Uterus (tissue), 4 donors: ENCODE data around the gene TRIM28. TPM values are rescaled to one million over a fixed set of nuclear protein-coding genes. Genes with fewer than 3 reads are reported as not detected.

ENCODE experiments used
- DNase-seq, 2 donors: peaks; one replicate each; pipeline ENCODE4 v3.0.0-alpha.2; 2019 to 2020
- H3K27ac ChIP-seq, 2 donors: fragments of 200-600 bp; sonication (generic); 1 replicate in 1 of 2; 2 replicates in 1 of 2; pipeline ENCODE4 v1.5.1; 2016 to 2018
- H3K27me3 ChIP-seq, 2 donors: fragments of 200-600 bp; sonication (generic); one replicate each; pipeline ENCODE4 v1.5.1; 2018 to 2019; ENCODE audit warnings: control low read depth in 1 of 2
- H3K36me3 ChIP-seq, 2 donors: fragments of 200-600 bp; sonication (generic); one replicate each; pipeline ENCODE4 v1.5.1; 2019; ENCODE audit warnings: control low read depth in 1 of 2
- H3K4me1 ChIP-seq, 2 donors: fragments of 200-600 bp; sonication (generic); one replicate each; pipeline ENCODE4 v1.5.1; 2018 to 2019; ENCODE audit warnings: control low read depth in 1 of 2
- H3K4me3 ChIP-seq, 2 donors: fragments of 200-600 bp; sonication (generic); 1 replicate in 1 of 2; 2 replicates in 1 of 2; pipeline ENCODE4 v1.5.1; 2018 to 2019; ENCODE audit warnings: mild to moderate bottlenecking in 1 of 2
- H3K9me3 ChIP-seq, 2 donors: fragments of 200-600 bp; sonication (generic); one replicate each; pipeline ENCODE4 v1.5.1; 2019; ENCODE audit warnings: control low read depth in 1 of 2
- CTCF ChIP-seq, 4 experiments: fragments of 200-600 bp in 2 of 4; fragments of 450-650 bp in 2 of 4; sonication (generic) in 2 of 4; IDR thresholded peaks; one replicate each; pipeline ENCODE4 v1.5.1; 2016 to 2019; ENCODE audit warnings: antibody characterized with exemption in 4 of 4, mild to moderate bottlenecking in 2 of 4, moderate library complexity in 1 of 4
- POLR2A ChIP-seq, 2 donors: fragments of 450-650 bp; IDR thresholded peaks; one replicate each; pipeline ENCODE4 v1.6.1; 2016; ENCODE audit warnings: antibody characterized with exemption in 2 of 2, mild to moderate bottlenecking in 1 of 2, moderate library complexity in 1 of 2
- intact Hi-C: fragments of 100-400 bp; cut with DNase I; formaldehyde crosslinking; loops from one replicate; pipeline ENCODE4 v1.15.1; 2023; ENCODE audit warnings: low total_unique reads
- total RNA-seq, 4 donors: library from RNA; depleted of rRNA in 3 of 4; stranded (reverse); fragments of >200 nt in 3 of 4; gene quantifications; one replicate each; pipeline versions ENCODE4 v1.1.0 to v1.2.4, GENCODE V29; 2014 to 2023
- donor health status: DM: yes; HTN: yes; CAD: no.

TRIM28 gene
- total RNA-seq, 4 donors from 2014 or later: 192 to 322 (median 280) TPM

- Histone ChIP-seq H3K27me3 (no peaks in the 10 kb centered on the region), H3K9me3 (no peaks in the 10 kb centered on the region), H3K4me3 (no peak overlapping the region), H3K4me1 (peaks cover 17 to 22% of the 10 kb centered on the region in 2 donors), H3K27ac (no peak overlapping the region), H3K36me3 (no peaks in the 10 kb centered on the region)
- DNase-seq: no peak
- intact Hi-C loops: no loop called here
- no peak for TF ChIP-seq POLR2A (IDR thresholded peaks at IDR 0.05)
These were observed 5.2 kb downstream of the TRIM28 start for GRCh38 chr19:58548859-58549663.

DNA sequence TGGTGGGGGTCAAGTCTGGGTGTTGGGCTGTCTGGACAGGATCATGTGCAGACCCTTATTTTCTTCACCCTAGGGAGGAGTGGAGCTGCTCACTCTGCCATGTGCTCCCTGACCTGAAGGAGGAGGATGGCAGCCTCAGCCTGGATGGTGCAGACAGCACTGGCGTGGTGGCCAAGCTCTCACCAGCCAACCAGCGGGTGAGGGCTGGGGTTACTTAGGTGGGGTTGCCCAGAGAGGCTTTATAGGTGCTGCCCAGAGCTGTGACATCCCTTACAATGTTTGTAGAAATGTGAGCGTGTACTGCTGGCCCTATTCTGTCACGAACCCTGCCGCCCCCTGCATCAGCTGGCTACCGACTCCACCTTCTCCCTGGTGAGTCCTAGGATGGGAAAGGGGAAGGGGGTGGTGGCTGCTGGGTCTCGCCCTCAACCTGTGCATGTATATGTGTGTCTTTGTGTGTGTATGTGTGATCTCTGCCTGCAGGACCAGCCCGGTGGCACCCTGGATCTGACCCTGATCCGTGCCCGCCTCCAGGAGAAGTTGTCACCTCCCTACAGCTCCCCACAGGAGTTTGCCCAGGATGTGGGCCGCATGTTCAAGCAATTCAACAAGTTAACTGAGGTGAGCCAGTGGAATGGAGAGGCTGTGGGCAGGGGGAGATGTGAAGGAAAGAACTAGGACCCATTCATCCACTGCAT lies 5.9 kb downstream of the TRIM28 start:
- TF ChIP-seq CTCF (IDR thresholded peaks at IDR 0.05): no peak
- TF ChIP-seq POLR2A (IDR thresholded peaks at IDR 0.05): no peak
- Histone ChIP-seq H3K27ac (no peak overlapping the region), H3K4me3 (no peak overlapping the region), H3K4me1 (peaks cover 18 to 22% of the 10 kb centered on the region in 2 donors), H3K9me3 (no peaks in the 10 kb centered on the region), H3K27me3 (no peaks in the 10 kb centered on the region), H3K36me3 (no peaks in the 10 kb centered on the region)
- DNase-seq: no peak
- intact Hi-C loops: no loop called here

- H3K9me3 ChIP-seq: no peaks in the 10 kb centered on the region
- no peak for DNase-seq
- no peak overlapping the region for H3K27ac ChIP-seq
- H3K36me3 ChIP-seq: no peaks in the 10 kb centered on the region
- no peaks in the 10 kb centered on the region for H3K27me3 ChIP-seq
- H3K4me1 ChIP-seq: peaks cover 18 to 21% of the 10 kb centered on the region in 2 donors
- TF ChIP-seq CTCF (IDR thresholded peaks at IDR 0.05) (no peak), POLR2A (IDR thresholded peaks at IDR 0.05) (no peak)
- no peak overlapping the region for H3K4me3 ChIP-seq
- intact Hi-C loops: no loop called here
These were observed 6.7 kb downstream of the TRIM28 start for GRCh38 chr19:58550362-58551122.

DNA sequence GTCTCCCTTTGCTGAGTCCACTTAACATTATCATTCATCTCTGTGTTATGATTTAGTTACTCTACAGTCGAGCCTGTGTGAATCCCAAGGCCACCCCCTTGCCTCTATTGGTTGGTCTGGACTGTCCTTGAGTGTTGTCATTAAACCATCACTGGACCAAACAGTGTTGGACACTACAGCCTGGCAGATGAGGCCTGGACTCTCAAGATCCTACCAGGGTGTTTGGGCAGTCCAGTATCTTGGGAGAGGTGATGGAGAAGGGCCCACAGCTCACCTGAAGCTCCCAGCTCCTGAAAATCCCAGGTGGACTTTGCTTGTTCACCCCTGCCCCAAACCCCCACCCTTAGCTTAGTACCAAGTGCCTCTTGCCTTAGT lies 7.2 kb downstream of the TRIM28 start:
- no peaks in the 10 kb centered on the region for H3K27me3 ChIP-seq
- intact Hi-C loops: no loop called here
- H3K9me3 ChIP-seq: no peaks in the 10 kb centered on the region
- H3K4me3 ChIP-seq: no peak overlapping the region
- DNase-seq: no peak
- H3K27ac ChIP-seq: no peak overlapping the region
- H3K4me1 ChIP-seq: peaks cover 14 to 15% of the 10 kb centered on the region in 2 donors
- H3K36me3 ChIP-seq: no peaks in the 10 kb centered on the region
- TF ChIP-seq POLR2A (IDR thresholded peaks at IDR 0.05): no peak
- no peak for TF ChIP-seq CTCF (IDR thresholded peaks at IDR 0.05)

DNA sequence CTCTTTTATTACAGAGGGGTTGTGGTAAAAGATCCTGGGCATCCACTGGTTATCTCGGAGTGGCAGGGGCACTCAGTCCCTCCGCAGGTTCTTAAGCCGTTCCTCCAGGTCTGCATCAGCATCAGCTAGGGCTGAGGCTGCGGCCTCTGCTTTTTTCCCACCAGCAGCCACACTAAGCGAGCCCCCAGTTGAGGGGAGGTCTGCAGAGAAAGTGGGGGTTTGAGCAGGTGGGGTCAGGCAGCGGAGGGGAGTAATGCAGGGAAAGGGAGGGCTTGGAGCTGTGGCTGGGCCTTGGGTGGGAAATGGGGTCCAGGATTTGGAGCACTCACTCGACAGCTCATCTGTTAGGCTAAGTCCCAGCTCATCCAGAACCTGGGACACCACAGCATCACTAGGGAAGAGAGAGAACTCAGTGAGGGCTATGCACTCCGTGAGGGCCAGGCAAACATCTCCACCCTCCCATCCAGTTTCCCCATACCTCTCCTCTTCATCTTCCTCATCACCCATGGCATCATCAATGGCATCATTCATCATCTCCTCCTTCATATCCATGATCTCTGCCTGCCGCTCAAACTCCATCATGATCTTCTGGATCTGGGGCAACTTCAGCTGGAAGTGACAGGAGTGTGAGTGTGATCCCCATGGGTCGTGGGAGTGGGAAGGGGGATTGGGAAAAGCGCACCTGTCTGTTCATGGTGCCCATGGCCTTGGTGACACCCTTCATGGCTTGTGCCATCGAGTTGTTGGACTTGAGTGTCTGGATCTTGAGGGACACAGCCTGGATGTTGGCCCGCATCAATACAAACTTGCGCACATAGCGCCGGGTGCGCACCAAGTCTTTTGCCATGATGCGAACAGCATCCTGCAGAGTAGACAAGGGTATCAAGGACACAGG lies 8.0 kb downstream of the TRIM28 start:
- H3K36me3 ChIP-seq: no peaks in the 10 kb centered on the region
- no peak for DNase-seq
- intact Hi-C loops: no loop called here

More for the DNA sequence above, 8.0 kb downstream of the TRIM28 start:
- TF ChIP-seq CTCF (IDR thresholded peaks at IDR 0.05) (no peak), POLR2A (IDR thresholded peaks at IDR 0.05) (no peak)
- Histone ChIP-seq H3K27ac (no peak overlapping the region), H3K4me1 (peaks cover 10 to 13% of the 10 kb centered on the region in 2 donors), H3K4me3 (no peak overlapping the region), H3K27me3 (no peaks in the 10 kb centered on the region), H3K9me3 (no peaks in the 10 kb centered on the region)
